HepG2 (cell line): ENCODE results near the gene EPHB4.
"Not testable (repeated sequence)": the region's sequence is repeated elsewhere in the genome, so short reads cannot be mapped to it uniquely, and the experiment has no call there.

Experiments used
- BATF2 ChIP-seq: sonication (generic); formaldehyde crosslinking; IDR thresholded peaks from 2 replicates; pipeline ENCODE4 v1.8.0; 2022; ENCODE audit warnings: mild to moderate bottlenecking, missing genetic modification reagents, moderate library complexity
- BRCA1 ChIP-seq: sonication (generic); formaldehyde crosslinking; IDR thresholded peaks from 2 replicates; pipeline ENCODE4 v1.4.0; 2020; ENCODE audit warnings: missing genetic modification reagents
- EZH2 ChIP-seq: conservative IDR thresholded peaks from 2 replicates; pipeline ENCODE4 v1.6.1; 2012; ENCODE audit warnings: mild to moderate bottlenecking, low read depth, low read length, moderate library complexity
- HNRNPLL ChIP-seq: fragments of 200-400 bp; formaldehyde crosslinking; IDR thresholded peaks from 2 replicates; pipeline ENCODE4 v1.6.1; 2017; ENCODE audit warnings: mild to moderate bottlenecking, low read depth, low read length; ENCODE audit not compliant: poor library complexity, severe bottlenecking
- MYC ChIP-seq: sonication (generic); formaldehyde crosslinking; IDR thresholded peaks from 2 replicates; pipeline ENCODE4 v1.9.0; 2021; ENCODE audit warnings: missing genetic modification reagents, borderline replicate concordance
- RBM39 ChIP-seq: fragments of 200-400 bp; formaldehyde crosslinking; IDR thresholded peaks from one replicate; pipeline ENCODE4 v1.6.1; 2018; ENCODE audit warnings: antibody characterized with exemption, mild to moderate bottlenecking, low read depth, low read length; ENCODE audit not compliant: poor library complexity, severe bottlenecking
- RERE ChIP-seq: IDR thresholded peaks from 2 replicates; pipeline ENCODE4 v1.6.1; 2016; ENCODE audit warnings: low read depth, missing genetic modification reagents, missing compliant biosample characterization
- SMAD1 ChIP-seq: sonication (generic); formaldehyde crosslinking; IDR thresholded peaks from 2 replicates; pipeline ENCODE4 v1.4.0; 2020; ENCODE audit warnings: missing genetic modification reagents, low read depth, mild to moderate bottlenecking, borderline replicate concordance
- TAF1 ChIP-seq: sonication (generic); formaldehyde crosslinking; IDR thresholded peaks from 2 replicates; pipeline ENCODE4 v1.4.0; 2020; ENCODE audit warnings: missing genetic modification reagents
- TCF12 ChIP-seq, 2 experiments: fragments of 450-650 bp in 1 of 2; sonication (generic) in 1 of 2; formaldehyde crosslinking in 1 of 2; IDR thresholded peaks; 2 replicates each; pipeline versions ENCODE4 v1.6.1 to v1.8.0; 2017 to 2022; ENCODE audit warnings: antibody characterized with exemption in 1 of 2, mild to moderate bottlenecking in 1 of 2, missing genetic modification reagents in 1 of 2, moderate library complexity in 1 of 2
- XRCC5 ChIP-seq: fragments of 200-400 bp; formaldehyde crosslinking; optimal IDR thresholded peaks from 2 replicates; pipeline ENCODE3; 2017; ENCODE audit warnings: mild to moderate bottlenecking, low read length
- ZBTB4 ChIP-seq: sonication (generic); formaldehyde crosslinking; IDR thresholded peaks from 2 replicates; pipeline ENCODE4 v1.4.0; 2020; ENCODE audit warnings: missing genetic modification reagents, mild to moderate bottlenecking, borderline replicate concordance
- ZNF512 ChIP-seq: sonication (generic); formaldehyde crosslinking; IDR thresholded peaks from 2 replicates; pipeline ENCODE4 v1.4.0; 2020; ENCODE audit warnings: mild to moderate bottlenecking, missing genetic modification reagents
- ZNF639 ChIP-seq: conservative IDR thresholded peaks from 2 replicates; pipeline ENCODE4 v1.6.1; 2018; ENCODE audit warnings: missing genetic modification reagents

- TF ChIP-seq BRCA1 (CRISPR knock-in tag); HNRNPLL; RERE (CRISPR knock-in tag); TAF1 (CRISPR knock-in tag); ZNF639; BATF2; ZNF512 (CRISPR knock-in tag); RBM39; EZH2; XRCC5; MYC (CRISPR knock-in tag); ZBTB4 (CRISPR knock-in tag); SMAD1; TCF12 (IDR thresholded peaks at IDR 0.05); TCF12 (CRISPR knock-in tag; IDR thresholded peaks at IDR 0.05): not testable (repeated sequence)
These were observed 20.4 kb downstream of the EPHB4 start for GRCh38 chr7:100806883-100807282.
